GM12872 (cell line): Measurements from ENCODE around the gene UBAP2.

Source experiments
- TF ChIP-seq, protein P1 (sequence below): IDR thresholded peaks from 3 replicates; pipeline ENCODE4 v1.5.1; 2011; ENCODE audit warnings: low read depth, mild to moderate bottlenecking, low read length, moderate library complexity; ENCODE audit not compliant: insufficient read depth

Gene UBAP2

DNA sequence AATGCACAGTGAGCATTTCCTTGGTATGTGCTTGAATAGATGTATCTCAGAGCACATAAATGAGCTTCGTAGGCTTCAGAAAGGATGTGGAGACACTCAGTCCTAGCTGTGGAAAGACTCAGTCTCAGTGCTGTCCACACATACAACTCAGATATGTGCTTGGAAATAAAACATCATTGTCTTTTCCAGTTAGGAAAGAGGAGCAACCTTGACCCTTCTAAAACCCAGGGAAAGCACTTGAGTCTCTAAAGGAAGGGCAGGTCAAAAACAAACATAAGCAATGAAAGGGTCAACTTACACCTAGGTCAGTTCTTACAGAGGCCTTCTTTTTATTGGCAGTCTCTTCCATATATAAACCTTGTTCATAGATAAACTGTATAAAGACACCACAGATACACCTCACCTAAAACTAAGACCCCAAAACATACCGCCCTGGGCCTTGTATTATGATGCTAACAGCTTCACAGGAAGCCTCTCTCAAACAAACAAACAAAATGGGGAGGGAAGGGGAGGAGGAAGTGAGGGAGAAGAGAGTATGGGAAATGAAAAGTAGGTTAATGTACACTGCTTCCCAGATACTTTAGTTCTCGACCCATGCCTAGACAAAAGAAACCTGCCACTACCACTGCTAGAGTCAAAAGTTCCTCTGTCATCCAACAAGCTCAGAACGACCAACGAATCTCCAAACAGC, 114.4 kb downstream of the UBAP2 start:
- TF ChIP-seq, protein P1, sequence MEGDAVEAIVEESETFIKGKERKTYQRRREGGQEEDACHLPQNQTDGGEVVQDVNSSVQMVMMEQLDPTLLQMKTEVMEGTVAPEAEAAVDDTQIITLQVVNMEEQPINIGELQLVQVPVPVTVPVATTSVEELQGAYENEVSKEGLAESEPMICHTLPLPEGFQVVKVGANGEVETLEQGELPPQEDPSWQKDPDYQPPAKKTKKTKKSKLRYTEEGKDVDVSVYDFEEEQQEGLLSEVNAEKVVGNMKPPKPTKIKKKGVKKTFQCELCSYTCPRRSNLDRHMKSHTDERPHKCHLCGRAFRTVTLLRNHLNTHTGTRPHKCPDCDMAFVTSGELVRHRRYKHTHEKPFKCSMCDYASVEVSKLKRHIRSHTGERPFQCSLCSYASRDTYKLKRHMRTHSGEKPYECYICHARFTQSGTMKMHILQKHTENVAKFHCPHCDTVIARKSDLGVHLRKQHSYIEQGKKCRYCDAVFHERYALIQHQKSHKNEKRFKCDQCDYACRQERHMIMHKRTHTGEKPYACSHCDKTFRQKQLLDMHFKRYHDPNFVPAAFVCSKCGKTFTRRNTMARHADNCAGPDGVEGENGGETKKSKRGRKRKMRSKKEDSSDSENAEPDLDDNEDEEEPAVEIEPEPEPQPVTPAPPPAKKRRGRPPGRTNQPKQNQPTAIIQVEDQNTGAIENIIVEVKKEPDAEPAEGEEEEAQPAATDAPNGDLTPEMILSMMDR: no peak

DNA sequence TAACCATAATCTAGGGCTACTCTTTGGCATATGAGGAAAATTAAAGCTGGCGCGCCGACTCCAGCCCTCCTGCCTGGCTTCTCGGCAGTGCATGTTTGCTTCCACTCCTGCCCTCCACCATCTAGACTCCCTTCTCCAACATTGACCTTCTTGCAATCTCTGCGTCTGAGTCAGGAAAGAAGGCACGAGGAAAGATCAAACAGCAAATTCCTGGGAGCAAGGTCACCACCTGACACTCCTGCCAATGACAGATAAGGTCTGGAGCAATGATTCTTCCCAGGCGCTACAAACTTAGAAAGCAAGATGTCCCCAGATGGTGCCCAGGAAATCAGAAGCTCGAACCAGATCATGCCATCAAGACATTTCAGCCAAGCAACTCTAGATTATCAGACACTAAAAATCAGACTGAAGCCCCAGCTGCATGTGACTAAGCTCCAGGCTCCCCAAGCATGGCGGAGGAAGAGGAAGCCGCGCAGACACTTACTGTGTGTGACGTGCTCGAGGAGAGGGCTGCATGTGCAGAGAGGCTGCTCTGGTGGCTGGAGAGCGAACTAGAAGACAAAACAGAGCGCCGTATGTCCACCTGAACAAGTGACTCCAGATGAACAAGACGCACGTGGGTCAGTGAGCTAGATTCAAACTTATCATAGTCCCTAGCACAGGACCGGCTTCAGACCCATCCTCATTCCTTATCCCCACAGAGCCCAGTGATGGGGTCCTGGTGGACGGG, 116.4 kb downstream of the UBAP2 start:
- TF ChIP-seq, protein P1: no peak

DNA sequence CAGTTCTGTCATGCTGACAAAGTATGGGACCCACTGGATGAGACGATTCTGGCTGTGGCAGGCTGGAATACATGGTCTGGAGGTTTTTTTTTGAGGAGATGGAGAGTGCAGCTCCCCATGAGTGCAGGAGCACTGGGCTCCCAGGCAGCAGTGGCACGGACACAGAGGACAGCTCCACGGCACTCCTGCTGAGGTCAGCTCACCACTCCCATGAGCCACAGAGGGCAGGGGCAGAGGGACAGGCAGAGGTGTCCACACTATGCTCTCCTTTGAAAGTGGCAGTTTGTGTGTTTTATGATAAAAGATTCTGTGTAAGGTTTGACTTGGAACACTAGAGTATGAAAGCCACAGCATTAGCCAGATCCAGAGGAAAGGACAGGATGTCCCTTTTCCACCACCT, 117.4 kb downstream of the UBAP2 start:
- TF ChIP-seq, protein P1: no peak

DNA sequence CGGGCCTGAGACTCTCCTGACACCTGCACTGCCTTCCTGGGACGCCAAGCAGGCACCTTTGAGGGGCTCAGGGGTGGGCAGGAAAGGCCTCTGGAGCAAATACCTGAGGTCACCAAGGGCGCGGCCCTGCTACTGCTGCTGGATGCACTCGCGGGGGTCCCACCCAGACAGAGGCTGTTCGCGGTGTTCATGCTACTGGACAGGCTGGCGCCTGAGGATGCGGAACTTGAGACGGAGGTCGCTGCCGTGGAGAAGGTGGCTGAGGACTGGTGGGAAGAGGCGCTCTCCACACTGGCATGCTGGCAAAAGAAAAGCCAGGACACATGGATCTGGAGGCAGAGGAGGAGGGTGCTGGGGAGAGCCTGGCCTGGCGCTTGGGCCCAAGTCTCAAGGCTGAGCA, 121.0 kb downstream of the UBAP2 start:
- TF ChIP-seq, protein P1: no peak

DNA sequence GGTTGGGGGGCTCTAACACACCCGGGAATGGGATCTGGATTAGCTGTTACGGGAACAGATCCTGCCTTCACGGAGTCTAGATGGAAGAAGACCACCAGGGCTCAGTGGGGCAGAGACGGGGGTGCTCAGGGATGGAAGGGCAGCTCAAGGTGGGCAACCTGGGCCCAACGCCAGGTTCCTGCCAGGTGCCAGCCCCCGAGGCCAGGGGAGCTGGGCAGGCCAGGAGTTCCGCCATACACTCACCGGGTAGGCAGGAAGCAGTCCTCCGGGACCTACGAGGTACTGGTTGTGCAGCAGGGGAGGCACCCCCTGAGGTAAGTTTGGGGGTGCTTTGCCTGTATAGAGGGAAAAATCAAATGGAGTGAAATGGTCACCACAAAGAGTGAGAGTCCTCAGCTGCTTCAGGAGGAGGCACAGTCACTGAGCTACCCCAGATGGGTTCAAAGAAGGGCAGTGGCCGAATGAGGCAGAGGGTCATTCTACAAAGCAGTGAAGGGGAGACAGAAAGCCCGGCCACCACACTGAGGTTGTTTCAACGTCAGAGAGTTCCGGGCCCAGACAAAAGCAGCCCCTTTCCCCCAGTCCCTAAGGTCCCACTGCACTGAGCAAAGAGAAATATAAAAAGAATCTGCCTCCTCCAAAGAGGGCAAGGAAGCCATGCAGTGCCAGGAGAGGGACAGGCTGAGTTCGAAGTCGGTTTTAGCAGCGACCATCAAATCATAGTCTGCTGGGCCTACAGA, 121.8 kb downstream of the UBAP2 start:
- TF ChIP-seq, protein P1: no peak

DNA sequence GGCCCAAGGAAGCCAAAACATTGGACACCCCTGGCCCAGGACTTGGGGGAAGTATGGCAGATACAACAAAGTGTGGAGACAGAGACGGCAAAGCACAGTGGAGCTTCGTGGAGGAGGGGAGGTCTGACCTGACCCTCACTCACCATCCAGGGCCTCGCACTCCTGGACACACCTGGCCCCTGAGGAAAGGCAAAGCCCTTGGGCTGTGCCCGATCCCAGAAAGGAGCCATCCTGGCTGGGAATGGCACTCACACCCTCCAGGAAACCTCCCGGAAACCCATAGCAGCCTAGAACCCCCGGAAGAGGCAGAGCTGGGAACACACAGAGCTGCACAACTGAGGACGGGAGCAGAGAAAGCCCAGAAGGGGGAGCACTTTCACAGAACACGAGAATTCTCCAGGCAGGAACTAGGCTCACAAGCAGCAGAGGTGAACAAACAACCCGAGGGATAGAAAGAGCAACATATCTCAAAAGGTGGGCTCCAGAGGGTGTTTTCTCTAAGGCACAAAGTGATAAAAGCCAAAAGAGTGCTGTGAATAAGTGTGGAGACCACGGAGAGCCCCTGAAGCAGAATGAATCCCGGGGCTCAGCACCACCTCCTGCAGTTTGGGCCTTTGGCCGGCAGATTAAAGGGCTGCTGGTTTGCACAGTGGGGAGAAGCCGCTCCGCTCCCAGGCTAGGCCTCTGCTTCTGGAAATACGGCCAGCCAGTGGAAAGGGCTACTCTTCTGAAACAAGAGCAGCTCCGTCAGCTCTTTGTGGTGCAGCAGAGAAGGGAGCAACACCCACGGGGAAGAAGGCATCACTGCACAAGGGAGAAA, 123.5 kb downstream of the UBAP2 start:
- TF ChIP-seq, protein P1: peak; percentile 72
